Measurements from ENCODE around the gene CDH4. TPM values are rescaled to one million over a fixed set of nuclear protein-coding genes. Genes with fewer than 3 reads are reported as not detected.

CDH4 gene
- total and polyA plus RNA-seq, 11 donors, result 0.04 to 0.54 (median 0.08) TPM; not detected in 1

DNA sequence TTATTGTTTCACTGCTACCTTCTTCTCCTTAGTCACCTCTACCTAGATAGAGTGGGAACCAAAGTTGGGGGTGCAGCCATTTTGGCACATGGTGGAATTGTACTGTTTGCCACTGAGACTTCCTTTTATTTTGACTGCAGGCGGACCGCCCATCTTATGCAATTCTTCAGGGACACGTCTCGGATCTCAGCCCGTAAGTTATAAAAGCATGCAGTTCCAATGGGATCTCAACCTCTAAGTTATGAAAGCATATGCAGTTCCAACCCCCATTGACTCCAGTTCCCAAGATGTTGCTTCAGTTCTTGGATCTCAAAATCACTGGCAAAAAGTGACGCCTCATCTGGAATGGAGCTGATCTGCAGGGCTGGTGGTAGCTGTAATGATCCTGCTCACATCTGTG is 41.2 kb upstream of the CDH4 start:
- ATAC-seq, result no peak
- 72 to 77% (median 74%) methylated on average over 6 of the region's 6 CpGs for WGBS, 4 donors
- Histone ChIP-seq H3K27ac (no peak overlapping the region), H3K27me3 (peaks cover 0 to 7% (median 0%) of the 10 kb centered on the region in 9 donors), H3K9me3 (no peaks in the 10 kb centered on the region), H3K36me3 (no peaks in the 10 kb centered on the region), H3K4me1 (no peaks in the 10 kb centered on the region), H3K4me3 (no peak overlapping the region)
- DNase-seq, result no peak
- intact Hi-C loops (cut with DNase I), result no loop called here
- TF ChIP-seq POLR2A (IDR thresholded peaks at IDR 0.05), result no peak
- TF ChIP-seq, protein P1, sequence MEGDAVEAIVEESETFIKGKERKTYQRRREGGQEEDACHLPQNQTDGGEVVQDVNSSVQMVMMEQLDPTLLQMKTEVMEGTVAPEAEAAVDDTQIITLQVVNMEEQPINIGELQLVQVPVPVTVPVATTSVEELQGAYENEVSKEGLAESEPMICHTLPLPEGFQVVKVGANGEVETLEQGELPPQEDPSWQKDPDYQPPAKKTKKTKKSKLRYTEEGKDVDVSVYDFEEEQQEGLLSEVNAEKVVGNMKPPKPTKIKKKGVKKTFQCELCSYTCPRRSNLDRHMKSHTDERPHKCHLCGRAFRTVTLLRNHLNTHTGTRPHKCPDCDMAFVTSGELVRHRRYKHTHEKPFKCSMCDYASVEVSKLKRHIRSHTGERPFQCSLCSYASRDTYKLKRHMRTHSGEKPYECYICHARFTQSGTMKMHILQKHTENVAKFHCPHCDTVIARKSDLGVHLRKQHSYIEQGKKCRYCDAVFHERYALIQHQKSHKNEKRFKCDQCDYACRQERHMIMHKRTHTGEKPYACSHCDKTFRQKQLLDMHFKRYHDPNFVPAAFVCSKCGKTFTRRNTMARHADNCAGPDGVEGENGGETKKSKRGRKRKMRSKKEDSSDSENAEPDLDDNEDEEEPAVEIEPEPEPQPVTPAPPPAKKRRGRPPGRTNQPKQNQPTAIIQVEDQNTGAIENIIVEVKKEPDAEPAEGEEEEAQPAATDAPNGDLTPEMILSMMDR (IDR thresholded peaks at IDR 0.05), result no peak

DNA sequence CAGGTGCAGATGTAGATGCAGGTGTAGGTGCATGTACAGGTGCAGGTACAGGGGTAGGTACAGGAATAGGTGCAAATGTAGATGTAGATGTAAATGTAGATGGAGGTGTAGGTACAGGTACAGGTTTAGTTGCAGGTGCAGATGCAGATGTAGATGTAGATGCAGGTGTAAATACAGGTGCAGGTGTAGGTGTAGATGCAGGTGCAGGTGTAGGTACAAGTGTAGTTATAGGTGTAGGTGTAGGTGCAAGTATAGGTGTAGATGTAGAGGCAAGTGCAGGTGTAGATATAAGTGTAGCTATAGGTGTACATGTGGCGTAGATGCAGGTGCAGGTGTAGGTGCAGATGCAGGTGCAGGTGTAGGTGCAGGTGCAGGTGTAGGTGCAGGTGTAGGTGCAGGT is 34.2 kb upstream of the CDH4 start:
- TF ChIP-seq POLR2A (IDR thresholded peaks at IDR 0.05), result no peak
- TF ChIP-seq, protein P1 (IDR thresholded peaks at IDR 0.05), result no peak
- Histone ChIP-seq H3K9me3 (no peaks in the 10 kb centered on the region), H3K27ac (no peak overlapping the region), H3K27me3 (peaks cover 0 to 21% (median 0%) of the 10 kb centered on the region in 9 donors), H3K4me3 (no peak overlapping the region), H3K4me1 (no peaks in the 10 kb centered on the region), H3K36me3 (no peaks in the 10 kb centered on the region)
- DNase-seq, result no peak
- 95 to 98% (median 96%) methylated on average over 1 of the region's 1 CpG for WGBS, 4 donors
- intact Hi-C loops (cut with DNase I), result no loop called here
- ATAC-seq, result no peak

GRCh38 chr20:61219021-61219431 is 33.0 kb upstream of the CDH4 start:
- no peak overlapping the region for H3K27ac ChIP-seq
- no peak for TF ChIP-seq POLR2A (IDR thresholded peaks at IDR 0.05)
- TF ChIP-seq, protein P1 (IDR thresholded peaks at IDR 0.05), result no peak
- no peak overlapping the region for H3K4me3 ChIP-seq
- no peaks in the 10 kb centered on the region for H3K9me3 ChIP-seq
- ATAC-seq (no peak), DNase-seq (no peak)
- intact Hi-C loops (cut with DNase I), result no loop called here
- no peaks in the 10 kb centered on the region for H3K4me1 ChIP-seq
- H3K36me3 ChIP-seq, result no peaks in the 10 kb centered on the region
- peaks cover 0 to 33% (median 0%) of the 10 kb centered on the region in 9 donors for H3K27me3 ChIP-seq

DNA sequence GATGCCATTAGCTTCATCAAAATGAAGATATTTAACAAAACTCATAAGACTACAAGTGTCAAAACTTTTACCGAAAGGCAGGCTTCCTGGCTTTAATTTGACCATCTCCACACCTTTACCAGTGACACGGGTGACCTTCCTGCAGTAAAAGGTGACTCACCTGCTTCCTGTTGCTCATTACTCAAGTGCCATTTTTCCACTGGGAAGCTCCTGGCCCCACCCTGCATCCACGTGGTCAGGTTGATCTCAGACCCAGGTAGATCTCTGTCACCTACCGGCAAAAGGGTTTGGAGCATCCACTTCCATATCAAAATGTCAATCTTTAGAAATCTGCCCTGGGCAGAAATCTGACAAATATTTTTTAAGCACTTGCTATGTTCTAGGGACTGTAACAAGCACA is 31.9 kb upstream of the CDH4 start:
- DNase-seq, result no peak
- H3K36me3 ChIP-seq, result no peaks in the 10 kb centered on the region
- TF ChIP-seq POLR2A (IDR thresholded peaks at IDR 0.05), result no peak
- TF ChIP-seq, protein P1 (IDR thresholded peaks at IDR 0.05), result no peak
- H3K9me3 ChIP-seq, result no peaks in the 10 kb centered on the region
- intact Hi-C loops (cut with DNase I), result loop anchor here in 1 of 10 donors (10.0 kb wide), 1 partner anchor 365 kb away; no protein-coding TSS in a partner anchor
- 74 to 87% (median 78%) methylated on average over 4 of the region's 4 CpGs for WGBS, 4 donors
- ATAC-seq, result no peak
- no peak overlapping the region for H3K27ac ChIP-seq
- no peak overlapping the region for H3K4me3 ChIP-seq
- H3K4me1 ChIP-seq, result no peaks in the 10 kb centered on the region
- H3K27me3 ChIP-seq, result peaks cover 0 to 36% (median under 1%) of the 10 kb centered on the region in 9 donors
